Frontal cortex (tissue), 4 donors: Measurements from ENCODE around the gene MYRFL. TPM values are rescaled to one million over a fixed set of nuclear protein-coding genes. Genes with fewer than 3 reads are reported as not detected.
"Not testable (repeated sequence)": the region's sequence is repeated elsewhere in the genome, so short reads cannot be mapped to it uniquely, and the experiment has no call there.

Experiments
- DNase-seq, 2 donors: peaks; one replicate each; pipeline ENCODE4 v3.0.0; 2012; ENCODE audit warnings: low spot score in 2 of 2
- FAIRE-seq: peaks from 2 replicates; lab custom pipeline; 2012; peaks lifted over from hg19 to GRCh38; lab: Jason Lieb, UNC
- total RNA-seq: library from RNA; depleted of rRNA; stranded (reverse); fragments of >200 nt; gene quantifications from one replicate; pipeline ENCODE4 v1.2.3, GENCODE V29; 2014
- donor health status: control.
- donor health status: control.
- donor health status: control.

MYRFL gene
- total RNA-seq, 1 donor from 2014 or later: 0.82 TPM

- no peak for DNase-seq
- no peak for FAIRE-seq
These were observed 12.8 kb downstream of the MYRFL start for GRCh38 chr12:69837657-69838415.

GRCh38 chr12:69840727-69841126 lies 15.7 kb downstream of the MYRFL start:
- DNase-seq (no peak), FAIRE-seq (no peak)

- DNase-seq (no peak), FAIRE-seq (no peak)
These were observed 18.6 kb downstream of the MYRFL start for GRCh38 chr12:69843608-69844007.

GRCh38 chr12:69844416-69844815 lies 19.4 kb downstream of the MYRFL start:
- DNase-seq (no peak), FAIRE-seq (no peak)

GRCh38 chr12:69844836-69845235 lies 19.8 kb downstream of the MYRFL start:
- no peak for FAIRE-seq

GRCh38 chr12:69846976-69847375 lies 21.9 kb downstream of the MYRFL start:
- no peak for FAIRE-seq
- peak in 1 of 2 donors; percentile 6 for DNase-seq

More at GRCh38 chr12:69844836-69845235, 19.8 kb downstream of the MYRFL start:
- no peak for DNase-seq

GRCh38 chr12:69851976-69852375 lies 26.9 kb downstream of the MYRFL start:
- no peak for DNase-seq
- no peak for FAIRE-seq

GRCh38 chr12:69853176-69853961 lies 28.3 kb downstream of the MYRFL start:
- not testable (repeated sequence) for FAIRE-seq, DNase-seq

GRCh38 chr12:69866698-69867097 lies 41.7 kb downstream of the MYRFL start:
- no peak for FAIRE-seq
- DNase-seq: no peak

GRCh38 chr12:69868695-69869094 lies 43.7 kb downstream of the MYRFL start:
- FAIRE-seq: no peak
- no peak for DNase-seq

- FAIRE-seq (no peak), DNase-seq (no peak)
These were observed 47.8 kb downstream of the MYRFL start for GRCh38 chr12:69872804-69873203.

- no peak for DNase-seq
- no peak for FAIRE-seq
These were observed 48.4 kb downstream of the MYRFL start for GRCh38 chr12:69873429-69873828.

- FAIRE-seq: no peak
These were observed 49.6 kb downstream of the MYRFL start for GRCh38 chr12:69874606-69875005.

GRCh38 chr12:69875416-69875935 lies 50.4 kb downstream of the MYRFL start:
- DNase-seq: no peak
- FAIRE-seq: no peak

More at GRCh38 chr12:69874606-69875005, 49.6 kb downstream of the MYRFL start:
- no peak for DNase-seq

- no peak for FAIRE-seq
These were observed 54.3 kb downstream of the MYRFL start for GRCh38 chr12:69879007-69879960.

GRCh38 chr12:69880571-69880970 lies 55.5 kb downstream of the MYRFL start:
- FAIRE-seq: no peak
- no peak for DNase-seq

More at GRCh38 chr12:69879007-69879960, 54.3 kb downstream of the MYRFL start:
- DNase-seq: peak; percentile 44 to 72

- FAIRE-seq (no peak), DNase-seq (no peak)
These were observed 56.7 kb downstream of the MYRFL start for GRCh38 chr12:69881771-69882170.

GRCh38 chr12:69884386-69884785 lies 59.4 kb downstream of the MYRFL start:
- DNase-seq: no peak
- FAIRE-seq: no peak

- no peak for DNase-seq
- no peak for FAIRE-seq
These were observed 60.6 kb downstream of the MYRFL start for GRCh38 chr12:69885658-69886057.

GRCh38 chr12:69886109-69886508 lies 61.1 kb downstream of the MYRFL start:
- DNase-seq: no peak
- no peak for FAIRE-seq
